ENCODE data around the gene CPB2.
A peak's percentile ranks its signal among the peaks of the same experiment; 100 is the strongest.

The CPB2 gene

DNA sequence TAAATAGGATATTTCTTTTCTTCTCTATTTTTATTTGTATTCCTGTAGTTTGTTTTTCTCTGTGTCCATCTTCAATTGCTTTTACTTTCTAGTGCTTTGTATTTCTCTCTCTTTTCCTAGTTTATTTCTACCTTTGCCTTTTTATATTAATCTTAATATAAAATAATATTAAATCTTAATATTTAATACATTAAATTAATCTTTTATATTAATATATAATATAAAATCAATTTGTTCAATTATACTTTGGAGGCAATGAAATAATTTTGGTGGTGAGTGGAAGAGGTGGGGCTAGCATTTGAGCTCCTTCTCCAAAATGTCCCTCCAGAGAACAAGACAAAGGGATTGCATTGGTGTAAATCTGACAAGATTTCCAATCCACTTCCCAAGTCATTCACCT is 6.3 kb upstream of the CPB2 start:
- H3K27ac ChIP-seq (ENCODE audit: low read depth, low read length), result no peak overlapping the region
- no peaks in the 10 kb centered on the region for H3K36me3 ChIP-seq (ENCODE audit: control insufficient read depth, low read length)
- peaks cover 4% of the 10 kb centered on the region; the same call in 1 of the 2 replicates for H3K4me1 ChIP-seq (ENCODE audit: control insufficient read depth, low read length)
- no peaks in the 10 kb centered on the region for H3K9me3 ChIP-seq (ENCODE audit: control insufficient read depth, insufficient read depth, low read length)
- H3K9me2 ChIP-seq (replicated peaks; ENCODE audit: control insufficient read depth, low read length), result no peaks in the 10 kb centered on the region
- H3K79me2 ChIP-seq (ENCODE audit: control insufficient read depth, low read length), result no peaks in the 10 kb centered on the region
- H3F3A ChIP-seq (ENCODE audit: control insufficient read depth, insufficient read depth), result no peaks in the 10 kb centered on the region
- H4K20me1 ChIP-seq (ENCODE audit: control insufficient read depth, insufficient read depth, low read depth, low read length), result no peaks in the 10 kb centered on the region
- H3K4me3 ChIP-seq (ENCODE audit: low read length), result no peak overlapping the region
- no peak overlapping the region for H3K4me2 ChIP-seq (ENCODE audit: low read length)
- no peak for TF ChIP-seq EZH2phosphoT487 (IDR thresholded peaks at IDR 0.05; ENCODE audit: borderline replicate concordance, low read length)
- TF ChIP-seq, protein P1, sequence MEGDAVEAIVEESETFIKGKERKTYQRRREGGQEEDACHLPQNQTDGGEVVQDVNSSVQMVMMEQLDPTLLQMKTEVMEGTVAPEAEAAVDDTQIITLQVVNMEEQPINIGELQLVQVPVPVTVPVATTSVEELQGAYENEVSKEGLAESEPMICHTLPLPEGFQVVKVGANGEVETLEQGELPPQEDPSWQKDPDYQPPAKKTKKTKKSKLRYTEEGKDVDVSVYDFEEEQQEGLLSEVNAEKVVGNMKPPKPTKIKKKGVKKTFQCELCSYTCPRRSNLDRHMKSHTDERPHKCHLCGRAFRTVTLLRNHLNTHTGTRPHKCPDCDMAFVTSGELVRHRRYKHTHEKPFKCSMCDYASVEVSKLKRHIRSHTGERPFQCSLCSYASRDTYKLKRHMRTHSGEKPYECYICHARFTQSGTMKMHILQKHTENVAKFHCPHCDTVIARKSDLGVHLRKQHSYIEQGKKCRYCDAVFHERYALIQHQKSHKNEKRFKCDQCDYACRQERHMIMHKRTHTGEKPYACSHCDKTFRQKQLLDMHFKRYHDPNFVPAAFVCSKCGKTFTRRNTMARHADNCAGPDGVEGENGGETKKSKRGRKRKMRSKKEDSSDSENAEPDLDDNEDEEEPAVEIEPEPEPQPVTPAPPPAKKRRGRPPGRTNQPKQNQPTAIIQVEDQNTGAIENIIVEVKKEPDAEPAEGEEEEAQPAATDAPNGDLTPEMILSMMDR (IDR thresholded peaks at IDR 0.05; ENCODE audit: low read depth, low read length, poor library complexity, severe bottlenecking), result no peak
- H3K27me3 ChIP-seq (ENCODE audit: control insufficient read depth, low read length), result peaks cover 6% of the 10 kb centered on the region; the same call in 1 of the 2 replicates

DNA sequence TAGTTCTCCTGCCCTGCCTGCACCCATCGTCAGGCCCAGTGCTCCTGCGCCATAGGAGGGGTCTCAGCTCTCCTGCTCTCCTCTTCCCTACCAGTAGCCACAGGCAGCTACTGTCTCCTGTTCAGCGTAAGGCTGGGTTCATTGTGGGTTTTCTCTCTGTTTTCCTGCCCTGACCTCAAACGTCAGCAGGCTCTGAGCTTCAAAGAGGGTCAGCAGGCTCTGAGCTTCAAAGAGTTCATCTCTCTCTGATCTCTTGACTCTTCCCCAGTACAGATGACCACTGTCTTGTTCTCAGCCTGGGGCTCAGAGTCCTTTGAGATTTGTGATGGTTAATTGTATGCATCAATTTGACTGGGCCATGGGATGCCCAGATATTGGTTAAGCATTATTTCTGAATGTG is 4.6 kb upstream of the CPB2 start:
- Histone ChIP-seq H3K9me2 (replicated peaks; ENCODE audit: control insufficient read depth, low read length) (no peaks in the 10 kb centered on the region), H3F3A (ENCODE audit: control insufficient read depth, insufficient read depth) (no peaks in the 10 kb centered on the region), H3K9me3 (ENCODE audit: control insufficient read depth, insufficient read depth, low read length) (no peaks in the 10 kb centered on the region), H4K20me1 (ENCODE audit: control insufficient read depth, insufficient read depth, low read depth, low read length) (no peaks in the 10 kb centered on the region), H3K4me1 (ENCODE audit: control insufficient read depth, low read length) (peaks cover 4% of the 10 kb centered on the region; the same call in 1 of the 2 replicates), H3K79me2 (ENCODE audit: control insufficient read depth, low read length) (no peaks in the 10 kb centered on the region), H3K27me3 (ENCODE audit: control insufficient read depth, low read length) (peaks cover 6% of the 10 kb centered on the region; the same call in 1 of the 2 replicates), H3K27ac (ENCODE audit: low read depth, low read length) (no peak overlapping the region), H3K4me2 (ENCODE audit: low read length) (no peak overlapping the region), H3K36me3 (ENCODE audit: control insufficient read depth, low read length) (no peaks in the 10 kb centered on the region), H3K4me3 (ENCODE audit: low read length) (no peak overlapping the region)
- TF ChIP-seq EZH2phosphoT487 (IDR thresholded peaks at IDR 0.05; ENCODE audit: borderline replicate concordance, low read length), result no peak
- TF ChIP-seq, protein P1 (IDR thresholded peaks at IDR 0.05; ENCODE audit: low read depth, low read length, poor library complexity, severe bottlenecking), result no peak

DNA sequence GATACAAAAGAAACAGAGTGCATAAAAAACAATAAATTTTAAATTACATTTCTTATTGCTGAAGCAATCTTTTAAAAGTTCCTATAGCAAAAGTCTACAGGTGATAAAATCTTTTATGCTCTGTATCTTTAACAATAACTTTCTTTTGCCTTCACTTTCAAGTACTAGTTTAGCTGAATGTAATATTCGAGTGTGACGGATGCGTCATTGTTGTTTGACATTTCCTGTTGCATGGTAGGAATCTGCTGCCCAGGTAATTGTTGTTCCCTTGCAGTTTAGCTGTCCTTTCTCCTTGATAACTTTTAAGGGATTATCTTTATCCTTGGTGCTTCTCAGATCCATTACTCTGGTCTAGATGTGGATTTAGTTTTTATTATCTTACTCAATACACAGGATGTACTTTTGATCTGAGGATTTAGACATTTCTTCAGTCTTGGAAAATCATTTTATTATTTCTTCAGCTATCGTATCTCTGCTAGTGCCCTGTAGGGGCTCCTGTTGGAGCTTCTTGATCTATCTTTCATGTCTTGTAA is 2.1 kb upstream of the CPB2 start:
- Histone ChIP-seq H3K4me2 (ENCODE audit: low read length) (0 out of 2 replicates have a peak overlapping the region, but pooled peaks have one; percentile 16), H3K79me2 (ENCODE audit: control insufficient read depth, low read length) (no peaks in the 10 kb centered on the region), H3K9me3 (ENCODE audit: control insufficient read depth, insufficient read depth, low read length) (no peaks in the 10 kb centered on the region), H3K36me3 (ENCODE audit: control insufficient read depth, low read length) (no peaks in the 10 kb centered on the region), H3K9me2 (replicated peaks; ENCODE audit: control insufficient read depth, low read length) (no peaks in the 10 kb centered on the region), H4K20me1 (ENCODE audit: control insufficient read depth, insufficient read depth, low read depth, low read length) (no peaks in the 10 kb centered on the region), H3K4me1 (ENCODE audit: control insufficient read depth, low read length) (peaks cover 8% of the 10 kb centered on the region), H3K27me3 (ENCODE audit: control insufficient read depth, low read length) (0 out of 2 replicates have a peak, but pooled peaks cover 2% of the 10 kb centered on the region), H3K27ac (ENCODE audit: low read depth, low read length) (no peak overlapping the region), H3K4me3 (ENCODE audit: low read length) (no peak overlapping the region), H3F3A (ENCODE audit: control insufficient read depth, insufficient read depth) (no peaks in the 10 kb centered on the region)
- no peak for TF ChIP-seq EZH2phosphoT487 (IDR thresholded peaks at IDR 0.05; ENCODE audit: borderline replicate concordance, low read length)
- TF ChIP-seq, protein P1 (IDR thresholded peaks at IDR 0.05; ENCODE audit: low read depth, low read length, poor library complexity, severe bottlenecking), result no peak

All from DOHH2 (cell line).